GM12865 (cell line): ENCODE results near the gene AOPEP.

ENCODE experiments used
- DNase-seq: peaks from one replicate; pipeline ENCODE4 v3.0.0; 2010; ENCODE audit warnings: low read depth
- H3K4me3 ChIP-seq: 2 replicates; pipeline ENCODE4 v1.5.1; 2011; ENCODE audit warnings: mild to moderate bottlenecking, low read depth, low read length, control low read depth
- CTCF ChIP-seq: IDR thresholded peaks from 2 replicates; pipeline ENCODE4 v1.5.1; 2011; ENCODE audit warnings: low read length, control low read depth, low read depth, inconsistent platforms; ENCODE audit not compliant: insufficient read depth; ENCODE audit errors: missing control alignments

Gene AOPEP

GRCh38 chr9:94919376-94920098, 193.0 kb downstream of the AOPEP start:
- DNase-seq: no peak
- TF ChIP-seq CTCF: no peak

GRCh38 chr9:94920420-94921091, 194.1 kb downstream of the AOPEP start:
- no peak for TF ChIP-seq CTCF
- no peak overlapping the region for H3K4me3 ChIP-seq

More at GRCh38 chr9:94919376-94920098, 193.0 kb downstream of the AOPEP start:
- H3K4me3 ChIP-seq: no peak overlapping the region

DNA sequence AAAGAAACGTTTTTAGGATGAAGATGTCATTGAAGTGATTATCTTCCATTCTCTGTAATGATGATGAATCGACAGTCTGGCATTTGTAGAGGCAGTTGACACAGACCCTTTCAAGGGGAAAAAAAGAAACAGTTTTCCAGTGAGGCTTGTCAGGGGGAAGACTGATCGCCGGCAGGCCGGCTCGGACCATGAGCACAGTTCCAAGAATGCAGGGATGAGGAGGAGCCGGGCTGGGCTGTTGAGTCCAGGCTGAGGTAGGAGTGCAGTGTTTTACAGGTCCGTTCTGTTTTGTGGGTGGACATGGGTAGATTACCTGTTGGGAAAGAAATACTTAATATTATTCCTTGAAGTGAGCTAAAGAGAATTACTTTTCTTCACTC, 194.6 kb downstream of the AOPEP start:
- no peak for TF ChIP-seq CTCF
- DNase-seq: no peak
- no peak overlapping the region for H3K4me3 ChIP-seq

More at GRCh38 chr9:94920420-94921091, 194.1 kb downstream of the AOPEP start:
- DNase-seq: no peak

DNA sequence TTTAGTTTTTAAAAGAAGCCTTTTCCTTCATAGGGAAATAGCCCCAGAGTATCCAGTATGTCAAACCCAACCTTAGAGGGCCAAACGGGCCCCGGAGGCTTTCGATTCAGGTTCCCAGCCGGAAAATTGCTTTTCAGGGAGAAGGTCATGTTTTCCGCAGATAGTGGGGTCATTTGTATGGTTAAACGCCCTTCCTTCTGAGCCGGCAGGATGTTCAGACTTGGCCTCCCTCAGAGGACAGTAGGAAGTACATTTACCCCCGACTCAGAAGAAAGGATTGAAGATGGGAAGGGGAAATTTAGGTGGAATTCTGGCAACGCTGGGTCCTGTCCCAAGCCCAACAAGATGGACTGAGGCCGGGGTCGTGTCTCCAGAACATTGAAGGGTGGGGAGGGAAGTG, 195.2 kb downstream of the AOPEP start:
- DNase-seq: no peak
- H3K4me3 ChIP-seq: no peak overlapping the region
- no peak for TF ChIP-seq CTCF

- no peak overlapping the region for H3K4me3 ChIP-seq
- no peak for TF ChIP-seq CTCF
- no peak for DNase-seq
Measured at GRCh38 chr9:94922098-94922607, 195.7 kb downstream of the AOPEP start.

DNA sequence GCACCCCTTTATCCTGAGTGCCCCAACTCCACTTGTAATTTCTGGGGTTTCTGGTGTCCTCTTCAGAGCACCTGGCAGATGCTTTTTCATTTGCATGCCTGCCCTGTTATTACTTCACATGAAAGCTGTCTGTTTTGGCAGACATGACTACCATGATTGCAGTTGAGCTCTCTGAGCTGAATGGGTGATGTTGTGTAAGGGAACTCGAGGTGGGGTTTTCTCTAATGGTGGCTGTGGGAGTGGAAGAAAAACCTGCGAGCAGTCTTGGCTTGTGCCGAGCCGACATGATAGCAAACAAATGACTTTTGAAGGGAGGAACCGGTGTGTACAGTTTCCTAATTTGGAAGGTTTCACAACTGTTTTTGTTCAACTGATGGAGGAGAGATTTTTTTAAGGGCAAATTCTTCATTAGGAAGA, 196.2 kb downstream of the AOPEP start:
- TF ChIP-seq CTCF: no peak

More for the DNA sequence above, 196.2 kb downstream of the AOPEP start:
- H3K4me3 ChIP-seq: no peak overlapping the region
- DNase-seq: no peak
